HG03521 (cell line): ENCODE results near the gene MSI2.
"Not testable (repeated sequence)": the region's sequence is repeated elsewhere in the genome, so short reads cannot be mapped to it uniquely, and the experiment has no call there.

ENCODE experiments used
- ATAC-seq: cut with Tn5 transposase; IDR thresholded peaks from one replicate; pipeline ENCODE4 v1.9.1; 2021; ENCODE audit warnings: mild to moderate bottlenecking, moderate library complexity; ENCODE audit not compliant: unreplicated experiment

Gene MSI2

DNA sequence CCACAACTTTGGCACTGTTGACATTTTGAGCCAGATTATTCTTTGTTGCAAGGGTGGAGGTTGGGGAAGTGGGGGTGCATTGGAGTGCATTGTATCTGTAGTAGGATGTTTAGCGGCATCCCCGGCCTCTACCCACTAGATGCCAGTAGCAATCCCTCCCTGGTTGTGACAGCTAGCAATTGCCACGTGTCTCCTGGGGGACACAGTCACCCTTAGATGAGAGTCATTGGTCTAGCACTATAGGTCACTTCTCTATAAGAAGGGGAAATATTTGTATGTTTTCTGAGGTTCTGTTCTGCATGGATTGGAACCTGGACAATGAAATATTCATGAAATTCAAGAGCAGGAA, 32.4 kb downstream of the MSI2 start:
- ATAC-seq: no peak

DNA sequence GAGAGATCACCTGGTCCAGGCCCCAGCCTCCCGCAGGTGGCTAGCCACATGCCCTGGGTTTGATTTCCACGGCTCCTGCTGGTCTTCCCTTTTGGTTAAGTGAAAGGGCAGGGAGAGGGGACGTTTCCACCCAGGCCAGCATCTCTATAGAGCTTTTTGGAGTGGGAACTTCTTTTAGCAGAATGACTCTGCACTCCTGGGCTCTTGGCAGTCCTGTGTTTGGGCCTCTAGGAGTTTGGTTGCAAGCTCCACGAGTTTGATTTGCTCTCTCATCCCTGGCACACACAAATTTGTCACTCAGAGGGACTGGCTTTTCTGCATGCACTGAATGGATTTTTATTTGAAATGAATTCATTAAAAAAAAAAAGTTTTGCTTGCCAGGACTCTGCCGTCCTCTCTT, 32.8 kb downstream of the MSI2 start:
- ATAC-seq: no peak

DNA sequence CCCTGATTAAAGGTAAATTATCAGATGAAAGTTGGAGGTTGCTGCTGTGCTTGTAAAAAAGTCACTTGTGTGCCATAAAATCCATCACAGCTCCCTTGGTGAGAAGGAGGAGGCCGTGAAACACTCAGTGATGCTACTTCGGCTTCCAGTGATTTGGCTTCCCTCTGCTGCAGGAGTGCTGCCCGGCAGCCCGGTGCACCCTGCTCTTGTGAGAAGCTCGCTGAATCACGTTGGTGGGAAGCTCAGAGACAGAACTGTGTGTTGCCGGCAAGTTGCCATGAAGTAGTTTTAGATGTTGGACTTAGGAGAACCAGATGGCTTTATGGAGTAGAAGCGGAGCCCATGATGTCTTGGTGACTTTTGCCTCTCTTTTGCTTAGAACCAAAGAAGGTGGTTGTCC, 33.3 kb downstream of the MSI2 start:
- ATAC-seq: no peak

DNA sequence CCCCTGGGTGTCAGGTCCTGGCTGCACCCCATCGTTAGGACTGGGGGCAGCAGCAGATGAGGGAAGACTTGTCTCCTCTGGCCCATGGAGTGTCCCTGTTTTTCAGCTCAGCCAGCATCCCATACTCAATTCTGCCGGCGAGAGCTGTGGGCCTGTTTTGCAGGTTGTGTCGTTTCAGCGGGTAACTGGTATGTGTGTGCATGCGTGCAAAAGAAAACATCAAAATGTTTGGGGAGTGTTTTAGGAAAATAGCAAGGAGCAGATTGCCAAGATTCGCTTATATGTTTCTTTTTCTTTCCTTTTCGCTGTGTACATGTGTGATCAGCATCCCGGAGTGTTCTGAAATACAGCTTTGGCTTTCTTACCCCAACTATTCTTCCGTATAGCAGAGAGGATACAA, 34.7 kb downstream of the MSI2 start:
- no peak for ATAC-seq

DNA sequence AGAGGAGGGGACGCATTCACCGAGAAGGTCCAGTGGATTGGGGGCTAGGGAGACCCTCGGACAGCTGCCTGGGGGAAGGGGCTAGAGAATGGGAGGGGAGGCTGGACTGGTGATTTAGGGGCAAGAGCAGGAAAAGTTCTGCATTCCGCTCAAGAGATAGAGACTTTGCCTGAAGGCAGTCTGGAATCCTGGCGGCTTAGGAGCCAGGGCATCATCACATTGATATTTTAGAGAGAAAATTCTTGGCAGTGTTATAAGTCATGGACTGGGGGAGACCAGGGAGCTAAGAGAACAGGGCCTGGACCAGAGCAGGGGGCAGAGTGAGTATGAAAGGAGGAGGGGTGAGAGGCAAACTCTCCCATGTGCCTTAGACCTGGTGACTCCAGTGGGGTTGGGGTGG, 35.8 kb downstream of the MSI2 start:
- no peak for ATAC-seq

DNA sequence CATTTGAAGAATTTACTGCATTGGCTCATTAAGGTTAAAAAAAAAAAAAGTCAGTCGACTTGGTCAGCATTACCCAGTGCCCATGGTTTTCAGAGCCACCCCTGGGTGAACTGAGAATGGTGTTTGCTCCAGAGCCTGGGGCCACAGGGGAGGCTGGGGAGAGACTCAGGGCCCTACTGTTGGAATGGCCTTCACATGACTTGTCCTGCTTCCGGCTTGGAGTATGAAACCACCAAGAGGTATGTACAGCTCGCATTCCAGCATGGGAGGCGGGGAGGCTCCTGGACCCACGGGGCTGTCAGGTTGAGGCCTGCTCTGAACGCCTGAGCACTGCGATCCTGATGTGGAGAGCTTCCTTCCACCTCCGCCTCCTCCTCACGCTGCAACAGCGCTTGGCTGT, 36.8 kb downstream of the MSI2 start:
- ATAC-seq: no peak

DNA sequence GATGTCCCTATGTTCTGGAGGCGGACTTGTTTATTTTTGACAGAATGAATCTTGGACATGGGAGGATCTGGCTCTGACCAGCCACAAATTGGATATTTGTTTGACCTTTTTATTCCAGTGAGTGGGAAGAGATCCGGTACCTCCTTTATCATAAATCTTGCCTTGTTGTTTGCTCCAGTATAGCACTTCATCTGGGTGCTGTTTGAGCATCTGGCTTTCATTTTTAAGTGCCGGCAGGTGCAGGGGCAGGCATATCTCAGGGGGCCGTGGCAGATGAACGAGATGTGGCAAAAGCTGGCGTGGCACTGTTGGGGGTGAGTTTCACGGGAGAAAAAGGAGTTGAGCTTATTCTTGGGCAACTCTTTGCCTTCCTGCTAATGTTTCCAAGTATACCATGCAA, 37.8 kb downstream of the MSI2 start:
- no peak for ATAC-seq

DNA sequence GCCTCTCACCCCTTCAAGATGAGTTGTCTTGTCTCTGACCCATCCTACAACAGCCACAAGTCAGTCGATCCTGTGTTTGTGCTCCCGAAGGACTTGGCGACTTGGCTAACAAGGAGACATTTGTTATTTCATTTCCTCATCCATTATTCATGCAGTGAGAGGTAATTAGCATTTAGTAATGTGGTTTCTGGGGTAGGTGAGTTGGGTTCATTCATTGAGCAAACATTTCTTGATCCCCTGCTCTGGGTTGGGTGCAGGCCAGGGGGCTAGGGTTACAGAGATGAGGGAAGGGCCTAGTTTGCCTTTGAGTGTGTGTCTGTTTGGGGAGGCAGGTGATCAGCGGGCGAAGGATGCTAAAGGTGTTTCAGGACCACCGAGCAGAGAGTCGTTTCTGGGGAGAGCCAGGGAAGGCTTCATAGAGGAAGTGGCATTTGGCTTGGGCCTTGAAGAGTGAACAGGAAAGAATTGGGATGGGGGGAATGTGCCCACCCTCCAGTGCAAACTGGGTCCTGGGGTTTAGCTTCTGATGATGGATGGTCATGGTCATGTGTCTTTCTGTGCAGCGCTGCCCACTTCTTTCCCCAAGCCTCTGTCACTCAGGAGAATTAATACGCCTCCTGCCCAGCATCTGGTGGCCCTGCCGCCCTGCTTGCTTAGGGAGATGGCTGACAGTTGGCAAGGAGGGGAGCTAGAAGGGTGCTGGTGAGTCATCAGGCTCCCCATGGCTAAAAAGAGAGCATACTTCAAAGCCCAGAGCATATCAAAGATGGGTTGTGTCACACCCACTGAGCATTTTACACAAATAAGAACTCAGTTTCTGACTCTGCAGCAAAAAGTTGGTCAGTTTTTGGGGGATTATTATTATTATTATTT, 38.5 kb downstream of the MSI2 start:
- ATAC-seq: no peak

DNA sequence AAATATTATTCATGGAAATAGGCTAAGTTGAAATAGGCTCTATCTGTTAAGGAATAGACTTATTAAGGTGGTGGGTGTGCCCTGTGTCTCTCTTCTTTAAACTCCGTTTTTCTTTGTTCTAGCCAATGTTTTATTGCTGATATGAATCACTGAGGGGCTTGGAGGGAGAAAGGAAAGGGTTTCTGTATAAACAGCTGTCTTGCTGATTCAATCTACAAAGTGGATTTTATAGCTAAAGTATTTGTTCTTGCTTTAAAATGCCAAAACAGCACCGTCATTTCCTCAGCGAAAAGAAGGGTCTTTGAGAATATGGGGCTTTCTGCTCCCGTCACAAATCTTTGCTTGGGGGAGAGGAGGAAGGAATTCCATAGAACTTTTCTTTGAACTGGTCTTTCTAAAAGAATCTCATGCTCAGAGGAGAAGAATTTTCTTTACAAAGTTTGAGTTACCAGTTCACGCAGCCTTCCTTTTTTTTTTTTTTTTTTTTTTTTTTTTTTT, 39.3 kb downstream of the MSI2 start:
- no peak for ATAC-seq

DNA sequence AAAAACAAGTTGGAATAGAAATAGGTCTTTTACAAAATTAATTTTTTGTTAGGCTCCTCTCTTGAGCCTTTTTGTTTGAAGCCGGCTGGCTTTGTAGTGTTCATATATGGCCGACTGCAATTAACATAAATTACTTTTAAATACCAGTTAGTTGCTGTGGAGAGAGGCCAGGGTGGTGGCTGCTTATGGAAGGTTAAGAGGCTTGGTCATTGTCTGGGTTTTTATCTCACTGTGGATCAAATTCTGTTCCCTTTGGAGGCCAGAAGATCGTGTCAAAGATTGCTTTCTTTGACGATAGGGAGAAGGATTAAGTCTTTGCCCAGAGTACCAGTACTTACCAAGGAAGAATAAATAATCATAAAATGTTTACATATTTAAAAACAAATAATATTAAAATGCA, 39.9 kb downstream of the MSI2 start:
- no peak for ATAC-seq

DNA sequence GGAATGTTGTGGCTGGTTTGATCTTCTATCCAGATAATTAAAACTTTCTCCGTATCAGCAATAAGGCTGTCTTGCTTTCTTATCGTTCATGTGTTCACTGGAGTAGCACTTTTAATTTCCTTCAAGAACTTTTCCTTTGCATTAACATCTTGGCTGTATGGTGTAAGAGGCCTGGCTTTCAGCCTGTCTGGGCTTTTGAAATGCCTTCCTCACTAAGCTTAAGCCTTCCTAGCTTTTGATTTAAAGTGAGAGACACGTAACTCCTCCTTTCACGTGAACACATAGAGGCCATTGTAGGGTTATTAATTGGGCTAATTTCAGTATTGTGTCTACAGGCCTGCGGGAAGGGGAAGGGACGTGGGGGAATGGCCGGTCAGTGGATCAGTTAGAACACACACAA, 42.9 kb downstream of the MSI2 start:
- no peak for ATAC-seq

DNA sequence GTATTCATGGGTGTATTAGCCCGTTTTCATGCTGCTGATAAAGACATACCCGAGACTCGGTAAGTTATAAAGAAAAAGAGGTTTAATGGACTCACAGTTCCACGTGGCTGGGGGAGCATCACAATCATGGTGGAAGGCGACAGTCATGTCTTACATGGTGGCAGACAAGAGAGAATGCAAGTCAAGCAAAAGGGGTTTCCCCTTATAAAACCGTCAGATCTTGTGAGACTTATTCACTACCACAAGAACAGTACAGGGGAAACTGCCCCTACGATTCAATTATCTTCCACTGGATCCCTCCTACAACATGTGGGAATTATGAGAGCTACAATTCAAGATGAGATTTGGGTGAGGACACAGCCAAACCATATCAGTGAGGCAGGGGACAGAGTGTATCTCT, 44.3 kb downstream of the MSI2 start:
- not testable (repeated sequence) for ATAC-seq

DNA sequence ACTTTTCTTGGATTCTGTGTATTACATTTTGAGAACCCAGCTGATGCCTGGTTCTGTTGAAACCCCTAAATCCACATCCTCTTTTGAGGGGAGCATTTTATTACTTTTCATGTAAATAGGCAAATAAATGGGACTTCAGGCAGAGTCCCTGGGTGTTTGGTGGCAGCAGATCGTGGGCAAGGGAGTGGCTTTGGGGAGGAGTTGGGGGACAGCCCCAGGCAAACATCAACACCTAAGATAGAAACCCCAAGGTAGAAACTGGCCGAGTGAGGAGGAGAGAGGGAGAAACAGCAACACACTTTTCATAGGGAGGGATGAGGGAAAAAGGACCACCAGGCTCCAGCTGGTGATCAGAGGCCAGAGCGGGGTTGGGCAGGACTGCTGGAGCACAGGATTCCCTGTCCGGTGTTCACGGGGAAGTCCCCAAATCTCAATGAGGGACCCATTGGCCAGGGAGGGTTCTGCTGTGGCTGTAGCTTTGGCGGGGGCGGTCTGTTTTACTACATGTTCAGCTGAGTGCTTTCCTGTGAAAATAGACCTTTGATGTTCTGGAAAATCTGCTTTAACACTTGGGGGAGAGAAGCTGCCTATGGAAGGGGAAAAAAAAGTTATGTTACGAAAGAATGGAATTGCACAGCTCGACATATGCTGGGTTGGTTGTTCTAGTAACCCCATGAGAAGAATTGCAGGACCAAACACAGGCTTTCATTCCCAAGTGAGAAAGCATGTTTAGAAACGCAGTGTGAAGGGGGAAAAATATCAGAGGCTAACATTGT, 46.6 kb downstream of the MSI2 start:
- ATAC-seq: no peak

DNA sequence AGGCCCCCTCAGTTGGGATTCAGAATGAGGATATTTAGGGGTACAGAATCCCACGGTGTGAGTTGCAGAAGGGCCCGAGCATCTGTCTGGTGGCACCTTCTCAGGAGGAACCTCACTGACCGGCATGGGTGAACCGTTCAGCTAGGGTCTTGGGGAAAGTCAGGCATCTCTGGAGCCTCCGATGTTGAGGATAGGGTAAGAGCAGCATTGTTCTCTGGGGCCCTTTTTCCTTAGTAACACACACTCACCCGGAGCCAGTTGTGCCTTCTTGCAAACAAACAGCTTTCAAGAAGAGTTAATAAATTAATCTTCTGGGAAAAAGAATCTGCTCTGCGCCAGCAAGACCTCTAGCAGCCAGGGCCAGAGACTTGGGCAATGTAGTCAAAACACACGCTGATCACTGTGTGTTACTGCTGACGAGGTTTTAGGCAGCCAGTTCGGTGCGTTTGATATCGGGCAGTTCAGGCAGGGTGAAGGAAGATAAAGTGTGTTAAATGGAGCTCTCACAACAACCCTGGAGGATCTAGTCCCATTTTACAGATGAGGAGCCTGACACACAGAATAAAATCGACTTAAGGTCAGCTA, 48.9 kb downstream of the MSI2 start:
- no peak for ATAC-seq

DNA sequence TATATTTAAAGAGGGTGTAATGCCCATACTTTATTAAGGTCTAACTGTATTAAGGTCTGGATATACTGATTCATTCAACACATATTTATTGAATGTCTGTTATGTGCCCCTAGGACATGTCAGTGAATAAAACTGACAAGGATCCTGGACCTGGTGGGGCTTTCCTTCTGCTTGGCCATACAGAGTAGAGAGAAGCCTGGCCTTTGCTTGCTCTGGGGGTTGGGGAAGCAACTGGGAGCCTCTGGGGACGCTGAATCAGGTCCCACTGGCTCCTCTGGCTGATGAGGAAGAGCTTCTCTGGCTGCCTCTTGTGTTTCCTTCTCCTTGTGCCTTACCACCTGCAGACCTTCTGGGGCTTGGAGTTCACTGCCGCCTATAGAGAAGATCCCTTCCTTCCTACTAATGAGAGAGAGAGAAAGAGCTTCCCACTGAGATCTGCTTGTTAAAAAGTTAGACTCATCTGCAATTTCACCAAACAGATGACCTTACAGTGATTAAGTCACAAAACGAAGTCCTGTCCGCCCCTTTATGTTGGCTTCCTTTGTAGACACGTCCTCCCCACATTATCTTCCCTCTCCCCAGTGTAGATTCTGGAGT, 49.7 kb downstream of the MSI2 start:
- ATAC-seq: no peak

DNA sequence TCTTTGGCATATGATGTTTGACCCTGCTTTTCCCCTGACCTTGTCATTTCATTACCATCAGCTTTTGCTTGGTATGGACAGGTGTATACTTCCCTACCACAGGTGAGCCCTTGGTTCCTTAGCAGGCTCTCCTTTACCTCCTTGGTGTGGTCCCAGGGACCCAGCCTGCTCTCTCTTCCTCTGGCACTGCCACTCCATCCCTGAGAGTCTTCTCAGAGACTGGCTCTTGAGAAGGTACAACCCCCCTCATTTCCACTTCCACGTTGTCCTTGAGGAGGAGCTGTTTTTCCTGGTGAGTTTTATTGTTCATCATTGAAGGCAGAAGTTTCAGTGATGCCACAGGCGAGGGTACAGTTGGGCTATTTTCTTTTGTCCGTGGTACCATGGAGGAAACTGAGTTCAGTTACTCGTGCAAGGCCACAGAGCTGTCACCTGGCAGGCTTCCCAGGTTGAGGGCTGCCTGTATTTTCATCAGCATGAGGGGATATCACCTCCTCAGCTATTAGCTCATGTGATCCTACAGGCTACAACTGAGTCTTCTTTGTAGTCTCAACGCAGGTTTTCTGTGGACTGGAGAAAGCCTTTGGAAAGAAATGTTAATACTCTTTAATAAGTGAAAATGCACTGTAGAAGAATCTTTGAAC, 52.3 kb downstream of the MSI2 start:
- ATAC-seq: no peak

DNA sequence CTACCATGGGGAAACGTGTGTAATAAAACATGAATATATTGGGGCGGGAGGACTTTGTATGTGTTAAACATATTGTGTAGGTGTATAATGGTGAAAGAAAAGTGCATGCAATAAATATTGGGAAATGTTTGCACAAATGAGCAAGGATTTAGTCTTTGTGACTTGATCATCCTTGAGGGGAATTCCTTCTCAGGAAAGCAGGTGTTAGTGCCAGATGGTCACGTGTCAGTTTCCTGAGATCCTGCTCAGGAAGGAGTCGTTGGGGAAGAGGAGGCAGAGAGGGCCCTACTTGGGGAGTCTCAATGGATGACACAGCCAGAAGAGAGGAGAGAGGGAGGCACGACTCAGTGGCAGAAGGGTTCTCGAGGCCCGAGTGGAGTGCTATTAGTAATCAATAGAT, 53.2 kb downstream of the MSI2 start:
- ATAC-seq: no peak

DNA sequence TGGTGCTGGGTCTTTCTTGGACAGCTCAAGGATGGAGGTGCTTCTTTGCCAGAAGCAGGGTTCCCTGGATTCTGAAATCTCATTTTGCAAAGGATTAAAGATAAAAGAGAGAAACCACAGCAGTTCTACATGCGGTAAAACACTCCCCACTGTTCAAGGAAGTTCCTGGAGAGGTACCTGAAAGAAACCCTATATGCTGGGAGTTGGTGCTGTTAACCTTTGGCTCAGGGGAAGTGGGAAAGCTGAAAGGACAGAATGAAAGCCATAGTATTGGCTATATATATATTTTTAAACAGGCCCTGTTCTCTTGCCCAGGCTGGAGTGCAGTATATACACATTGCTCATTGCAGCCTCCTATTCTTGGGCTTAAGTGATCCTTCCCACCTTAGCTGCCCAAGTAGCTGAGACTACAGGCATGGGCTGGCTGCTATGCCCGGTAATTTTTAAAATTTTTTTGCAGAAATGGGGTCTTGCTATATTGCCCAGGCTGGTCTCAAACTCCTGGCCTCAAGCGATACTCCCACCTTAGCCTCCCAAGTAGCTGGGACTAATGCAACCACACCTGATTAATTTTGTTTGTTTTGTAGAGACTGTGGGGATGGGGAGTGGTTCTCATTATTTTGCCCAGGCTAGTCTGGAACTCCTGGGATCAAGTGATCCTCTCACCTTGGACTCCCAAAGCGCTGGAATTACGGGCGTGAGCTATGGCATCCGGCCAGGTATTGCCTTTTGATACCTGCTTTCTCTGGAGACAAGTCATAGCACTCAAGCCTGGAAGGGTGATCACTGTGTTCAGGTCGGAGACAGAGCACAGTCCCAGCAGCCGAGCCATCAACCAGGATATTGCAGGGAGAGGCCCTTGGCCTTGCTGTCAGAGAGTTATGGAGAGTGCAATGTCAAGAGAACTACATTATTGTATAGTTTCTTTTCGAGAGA, 55.2 kb downstream of the MSI2 start:
- ATAC-seq: no peak

DNA sequence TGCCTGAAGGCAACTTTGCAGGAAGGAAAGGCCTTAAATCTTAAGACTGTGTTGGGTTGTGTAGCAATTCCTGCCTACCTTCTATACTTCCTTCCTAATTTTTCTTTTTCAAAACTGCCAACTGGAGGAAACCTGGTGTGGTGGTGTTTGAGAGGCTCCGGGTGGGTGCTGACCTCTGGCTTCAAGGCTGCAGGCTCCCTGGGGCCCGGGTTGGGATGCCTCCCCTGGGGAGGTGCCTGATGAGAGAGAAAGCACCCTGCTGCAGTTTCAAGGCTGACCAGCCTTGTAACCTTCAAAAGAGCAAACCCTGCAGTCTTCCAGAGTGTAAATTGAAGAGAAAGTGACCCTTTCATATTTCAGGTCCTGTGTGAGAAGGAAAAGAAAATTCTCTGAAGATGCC, 55.9 kb downstream of the MSI2 start:
- ATAC-seq: no peak
